ENCODE results near the gene CAMK2G.

DNA sequence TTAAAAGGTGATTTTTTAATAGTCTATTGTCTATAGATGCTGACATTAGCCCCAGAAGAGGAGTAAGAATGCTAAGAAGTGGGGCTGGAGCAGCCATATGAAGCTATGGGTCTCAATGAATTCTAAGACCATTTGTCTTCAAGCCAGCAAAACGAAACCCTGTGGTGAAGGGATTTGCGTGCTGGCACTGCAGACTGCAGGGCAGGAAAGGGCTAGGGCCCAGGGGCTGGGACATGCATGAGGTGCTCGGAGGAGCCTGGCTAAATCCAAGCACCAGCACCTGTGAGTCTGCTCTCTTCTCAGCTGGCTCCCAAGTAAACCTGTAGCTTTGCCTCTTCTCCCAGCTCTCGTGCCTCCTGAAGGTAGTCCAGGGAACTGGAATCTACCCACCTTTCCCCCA, 61.7 kb downstream of the CAMK2G start:
- TF ChIP-seq YY1 (IDR thresholded peaks at IDR 0.05), result no peak
- TF ChIP-seq REST (IDR thresholded peaks at IDR 0.05), result no peak
- TF ChIP-seq CTCF (IDR thresholded peaks at IDR 0.05; ENCODE audit: low read depth, low read length, missing input control), result no peak
- TF ChIP-seq TAF1 (conservative IDR thresholded peaks at IDR 0.05), result no peak
- TF ChIP-seq, protein P1, sequence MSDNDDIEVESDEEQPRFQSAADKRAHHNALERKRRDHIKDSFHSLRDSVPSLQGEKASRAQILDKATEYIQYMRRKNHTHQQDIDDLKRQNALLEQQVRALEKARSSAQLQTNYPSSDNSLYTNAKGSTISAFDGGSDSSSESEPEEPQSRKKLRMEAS (IDR thresholded peaks at IDR 0.05), result no peak
- no peak for TF ChIP-seq GABPA (IDR thresholded peaks at IDR 0.05 in 1 of 2, conservative IDR thresholded peaks at IDR 0.05 in 1 of 2)
- no peak for TF ChIP-seq RAD21 (IDR thresholded peaks at IDR 0.05)
- no peak for TF ChIP-seq SP1 (IDR thresholded peaks at IDR 0.05)
- no peak for TF ChIP-seq FOXA1 (IDR thresholded peaks at IDR 0.05)
- no peak for TF ChIP-seq HNF4G (IDR thresholded peaks at IDR 0.05)
- no peak for TF ChIP-seq JUND (IDR thresholded peaks at IDR 0.05)
